Thyroid gland (tissue), 4 donors: Measurements from ENCODE around the gene CEACAM3. TPM values are rescaled to one million over a fixed set of nuclear protein-coding genes. Genes with fewer than 3 reads are reported as not detected.
A peak's percentile ranks its signal among the peaks of the same experiment; 100 is the strongest.

Experiments used
- DNase-seq, 2 donors: peaks; one replicate each; pipeline ENCODE4 v3.0.0-alpha.2; 2019
- H3K27ac ChIP-seq, 3 donors: fragments of 200-600 bp; sonication (generic); 1 replicate in 2 of 3; 2 replicates in 1 of 3; pipeline ENCODE4 v1.5.1; 2016 to 2019; ENCODE audit warnings: mild to moderate bottlenecking in 1 of 3, moderate library complexity in 1 of 3
- H3K27me3 ChIP-seq: fragments of 200-600 bp; sonication (generic); one replicate; pipeline ENCODE4 v1.5.1; 2019
- H3K36me3 ChIP-seq, 2 donors: fragments of 200-600 bp; sonication (generic); one replicate each; pipeline ENCODE4 v1.5.1; 2016 to 2019
- H3K4me1 ChIP-seq, 2 donors: fragments of 200-600 bp; sonication (generic); one replicate each; pipeline ENCODE4 v1.5.1; 2017 to 2019
- H3K4me3 ChIP-seq, 3 donors: fragments of 200-600 bp; sonication (generic); replicated peaks in 1 of 3; 1 replicate in 2 of 3; 2 replicates in 1 of 3; pipeline ENCODE4 v1.5.1; 2016; ENCODE audit warnings: mild to moderate bottlenecking in 1 of 3
- H3K9me3 ChIP-seq: fragments of 200-600 bp; sonication (generic); one replicate; pipeline ENCODE4 v1.5.1; 2017
- CTCF ChIP-seq, 6 experiments: fragments of 200-600 bp in 3 of 6; fragments of 450-650 bp in 3 of 6; sonication (generic) in 3 of 6; IDR thresholded peaks; one replicate each; pipeline ENCODE4 v1.5.1; 2016 to 2019; ENCODE audit warnings: antibody characterized with exemption in 6 of 6, mild to moderate bottlenecking in 2 of 6, inconsistent platforms in 1 of 6, moderate library complexity in 1 of 6
- POLR2A ChIP-seq, 2 donors: fragments of 450-650 bp; IDR thresholded peaks; one replicate each; pipeline ENCODE4 v1.6.1; 2017; ENCODE audit warnings: antibody characterized with exemption in 2 of 2, mild to moderate bottlenecking in 2 of 2, moderate library complexity in 1 of 2
- WGBS, 2 donors: methylation state at CpG; one replicate each; pipeline ENCODE4 v1.1.5; 2017; 5-methylcytosine and 5-hydroxymethylcytosine counted together
- intact Hi-C: fragments of 100-400 bp; cut with DNase I; formaldehyde crosslinking; loops from one replicate; pipeline ENCODE4 v1.15.1; 2023
- total RNA-seq, 4 donors: library from RNA; depleted of rRNA; stranded (reverse); fragments of >200 nt; gene quantifications; one replicate each; pipeline ENCODE4 v1.2.3, GENCODE V29; 2016

The CEACAM3 gene
- total RNA-seq, 4 donors from 2014 or later: not detected

- Histone ChIP-seq H3K9me3 (no peaks in the 10 kb centered on the region), H3K36me3 (no peaks in the 10 kb centered on the region), H3K27ac (no peak overlapping the region), H3K4me1 (no peaks in the 10 kb centered on the region), H3K27me3 (no peaks in the 10 kb centered on the region), H3K4me3 (no peak overlapping the region)
- intact Hi-C loops: no loop called here
- WGBS, 2 donors: 59 to 63% methylated on average over 2 of the region's 2 CpGs
- DNase-seq: no peak
- TF ChIP-seq CTCF (IDR thresholded peaks at IDR 0.05): no peak
- no peak for TF ChIP-seq POLR2A (IDR thresholded peaks at IDR 0.05)
These were observed 57.4 kb downstream of the CEACAM3 start for GRCh38 chr19:41853768-41854167.

- Histone ChIP-seq H3K4me3 (no peak overlapping the region), H3K9me3 (no peaks in the 10 kb centered on the region), H3K4me1 (peaks cover 18 to 19% of the 10 kb centered on the region in 2 donors), H3K27ac (peak overlapping the region in 2 of 3 donors; percentile 40 to 61), H3K27me3 (no peaks in the 10 kb centered on the region), H3K36me3 (peaks cover 18 to 28% of the 10 kb centered on the region in 2 donors)
- intact Hi-C loops: no loop called here
- DNase-seq: no peak
- TF ChIP-seq POLR2A (IDR thresholded peaks at IDR 0.05) (no peak), CTCF (IDR thresholded peaks at IDR 0.05) (no peak)
- 5% methylated on average over 8 of the region's 8 CpGs for WGBS, 2 donors
These were observed 62.8 kb downstream of the CEACAM3 start for GRCh38 chr19:41859213-41859617.

- no peaks in the 10 kb centered on the region for H3K27me3 ChIP-seq
- H3K36me3 ChIP-seq: peaks cover 25 to 34% of the 10 kb centered on the region in 2 donors
- no peaks in the 10 kb centered on the region for H3K9me3 ChIP-seq
- peak within 1 kb of the TSS; percentile 86 to 94 (median 89) for H3K27ac ChIP-seq
- H3K4me3 ChIP-seq: peak within 1 kb of the TSS; percentile 38 to 97 (median 65)
- 0% methylated on average over 34 to 59 of the region's 76 CpGs for WGBS, 2 donors
- intact Hi-C loops: loop anchor here (5.0 kb wide), 1 partner anchor 97 kb away; the partner anchor contains the start of gene RABAC1
- peak; percentile 98 to 99 for DNase-seq
- peaks cover 18 to 19% of the 10 kb centered on the region in 2 donors for H3K4me1 ChIP-seq
- TF ChIP-seq CTCF (IDR thresholded peaks at IDR 0.05) (peak; percentile 40 to 91 (median 68)), POLR2A (IDR thresholded peaks at IDR 0.05) (peak; percentile 18 to 87)
These were observed 63.4 kb downstream of the CEACAM3 start, which contains the start of gene RPS19 for GRCh38 chr19:41859618-41860418. Gene RPS19, plus strand, starts transcription at chr19:41860255. Its CDS starts 520 bp downstream, at chr19:41860775.

GRCh38 chr19:41860419-41861115, 64.2 kb downstream of the CEACAM3 start:
- Histone ChIP-seq H3K36me3 (peaks cover 32 to 41% of the 10 kb centered on the region in 2 donors), H3K4me3 (peak overlapping the region; percentile 38 to 97 (median 65)), H3K27ac (peak overlapping the region; percentile 86 to 94 (median 89)), H3K27me3 (no peaks in the 10 kb centered on the region), H3K4me1 (peaks cover 18 to 19% of the 10 kb centered on the region in 2 donors), H3K9me3 (no peaks in the 10 kb centered on the region)
- intact Hi-C loops: loop anchor here (5.0 kb wide), 1 partner anchor 97 kb away; the partner anchor contains the start of gene RABAC1
- peak in 1 of 2 donors; percentile 14 for DNase-seq
- WGBS, 2 donors: 0 to 7% methylated on average over 9 to 33 of the region's 45 CpGs
- TF ChIP-seq POLR2A (IDR thresholded peaks at IDR 0.05) (no peak), CTCF (IDR thresholded peaks at IDR 0.05) (no peak)

Other genes with a start within 250 kb of the CEACAM3 start
- gene CEACAM21, start 220.4 kb upstream of the CEACAM3 start, total RNA-seq: 10 to 100 TPM in 1 of 4 donors, 1 to 10 TPM in 1, under 1 TPM in 1, not detected in 1; 0.56 to 34.8 (median 2.6) TPM
- gene CEACAM4, start 169.5 kb upstream of the CEACAM3 start, total RNA-seq: 1 to 10 TPM in 1 of 4 donors, under 1 TPM in 1, not detected in 2; 0.73 to 3.5 TPM
- gene CEACAM7, start 108.3 kb upstream of the CEACAM3 start, total RNA-seq: not detected
- gene CEACAM5, start 88.0 kb upstream of the CEACAM3 start, total RNA-seq: 1 to 10 TPM in 2 of 4 donors, not detected in 2; 1.2 to 8.8 TPM
- under 1 TPM in 2 of 4 donors, not detected in 2; 0.11 to 0.13 TPM for gene CEACAM6, start 41.1 kb upstream of the CEACAM3 start, total RNA-seq
- gene LYPD4, start 48.1 kb downstream of the CEACAM3 start, total RNA-seq: not detected
- under 1 TPM in 1 of 4 donors, not detected in 3; 0.13 TPM for gene DMRTC2, start 48.5 kb downstream of the CEACAM3 start, total RNA-seq
- 1,000 to 10,000 TPM in 1 of 4 donors, 100 to 1,000 TPM in 3; 351 to 1,305 (median 623) TPM for gene RPS19, start 63.7 kb downstream of the CEACAM3 start, total RNA-seq
- gene CD79A, start 80.7 kb downstream of the CEACAM3 start, total RNA-seq: 1 to 10 TPM in 1 of 4 donors, under 1 TPM in 1, not detected in 2; 0.22 to 1.5 TPM
- 10 to 100 TPM; 34.5 to 52.6 (median 42.9) TPM for gene ARHGEF1, start 86.6 kb downstream of the CEACAM3 start, total RNA-seq
- gene ERFL, start 131.9 kb downstream of the CEACAM3 start, total RNA-seq: under 1 TPM in 1 of 4 donors, not detected in 3; 0.24 TPM
- gene RABAC1, start 162.7 kb downstream of the CEACAM3 start, total RNA-seq: 100 to 1,000 TPM; 138 to 359 (median 241) TPM
- gene ATP1A3, start 197.6 kb downstream of the CEACAM3 start, total RNA-seq: under 1 TPM in 1 of 4 donors, not detected in 3; 0.13 TPM